ENCODE results near the gene DUOXA2. TPM values are rescaled to one million over a fixed set of nuclear protein-coding genes. Genes with fewer than 3 reads are reported as not detected.

DUOXA2 gene
- total RNA-seq, 4 donors from 2014 or later: 0.67 TPM; not detected in 3

DNA sequence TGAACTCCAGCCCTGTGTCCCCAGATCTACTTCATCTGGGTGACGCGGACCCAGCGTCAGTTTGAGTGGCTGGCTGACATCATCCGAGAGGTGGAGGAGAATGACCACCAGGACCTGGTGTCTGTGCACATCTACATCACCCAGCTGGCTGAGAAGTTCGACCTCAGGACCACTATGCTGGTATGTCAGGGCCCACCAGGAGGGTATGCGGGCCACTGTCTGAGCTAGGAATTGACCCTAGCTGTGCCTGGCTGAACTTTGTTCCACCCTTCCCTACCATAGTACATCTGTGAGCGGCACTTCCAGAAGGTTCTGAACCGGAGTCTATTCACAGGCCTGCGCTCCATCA lies 49.4 kb downstream of the DUOXA2 start:
- Histone ChIP-seq H3K4me1 (peaks cover 0 to 15% (median 0%) of the 10 kb centered on the region in 4 donors), H3K4me3 (no peak overlapping the region), H3K36me3 (no peaks in the 10 kb centered on the region), H3K27me3 (no peaks in the 10 kb centered on the region), H3K27ac (no peak overlapping the region), H3K9me3 (no peaks in the 10 kb centered on the region)
- no peak for TF ChIP-seq POLR2A (IDR thresholded peaks at IDR 0.05)
- TF ChIP-seq, protein P1, sequence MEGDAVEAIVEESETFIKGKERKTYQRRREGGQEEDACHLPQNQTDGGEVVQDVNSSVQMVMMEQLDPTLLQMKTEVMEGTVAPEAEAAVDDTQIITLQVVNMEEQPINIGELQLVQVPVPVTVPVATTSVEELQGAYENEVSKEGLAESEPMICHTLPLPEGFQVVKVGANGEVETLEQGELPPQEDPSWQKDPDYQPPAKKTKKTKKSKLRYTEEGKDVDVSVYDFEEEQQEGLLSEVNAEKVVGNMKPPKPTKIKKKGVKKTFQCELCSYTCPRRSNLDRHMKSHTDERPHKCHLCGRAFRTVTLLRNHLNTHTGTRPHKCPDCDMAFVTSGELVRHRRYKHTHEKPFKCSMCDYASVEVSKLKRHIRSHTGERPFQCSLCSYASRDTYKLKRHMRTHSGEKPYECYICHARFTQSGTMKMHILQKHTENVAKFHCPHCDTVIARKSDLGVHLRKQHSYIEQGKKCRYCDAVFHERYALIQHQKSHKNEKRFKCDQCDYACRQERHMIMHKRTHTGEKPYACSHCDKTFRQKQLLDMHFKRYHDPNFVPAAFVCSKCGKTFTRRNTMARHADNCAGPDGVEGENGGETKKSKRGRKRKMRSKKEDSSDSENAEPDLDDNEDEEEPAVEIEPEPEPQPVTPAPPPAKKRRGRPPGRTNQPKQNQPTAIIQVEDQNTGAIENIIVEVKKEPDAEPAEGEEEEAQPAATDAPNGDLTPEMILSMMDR (IDR thresholded peaks at IDR 0.05): no peak
- no peak for DNase-seq

DNA sequence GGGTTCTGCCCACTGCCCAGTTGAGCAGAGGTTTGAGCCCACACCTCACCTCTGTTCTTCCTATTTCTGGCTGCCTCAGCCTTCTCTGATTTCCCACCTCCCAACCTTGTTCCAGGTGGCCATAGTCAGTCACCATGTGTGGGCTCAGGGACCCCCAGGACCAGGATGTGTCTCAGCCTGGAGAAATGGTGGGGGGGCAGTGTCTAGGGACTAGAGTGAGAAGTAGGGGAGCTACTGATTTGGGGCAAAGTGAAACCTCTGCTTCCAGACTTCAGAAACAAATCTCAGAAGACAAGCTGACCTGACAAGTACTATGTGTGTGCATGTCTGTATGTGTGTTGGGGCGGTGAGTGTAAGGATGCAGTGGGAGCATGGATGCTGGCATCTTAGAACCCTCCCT lies 50.8 kb downstream of the DUOXA2 start:
- no peak for TF ChIP-seq POLR2A (IDR thresholded peaks at IDR 0.05)
- TF ChIP-seq, protein P1 (IDR thresholded peaks at IDR 0.05): no peak
- Histone ChIP-seq H3K9me3 (no peaks in the 10 kb centered on the region), H3K4me3 (no peak overlapping the region), H3K27ac (no peak overlapping the region), H3K27me3 (no peaks in the 10 kb centered on the region), H3K4me1 (peaks cover 0 to 15% (median 0%) of the 10 kb centered on the region in 4 donors), H3K36me3 (no peaks in the 10 kb centered on the region)
- DNase-seq: no peak

DNA sequence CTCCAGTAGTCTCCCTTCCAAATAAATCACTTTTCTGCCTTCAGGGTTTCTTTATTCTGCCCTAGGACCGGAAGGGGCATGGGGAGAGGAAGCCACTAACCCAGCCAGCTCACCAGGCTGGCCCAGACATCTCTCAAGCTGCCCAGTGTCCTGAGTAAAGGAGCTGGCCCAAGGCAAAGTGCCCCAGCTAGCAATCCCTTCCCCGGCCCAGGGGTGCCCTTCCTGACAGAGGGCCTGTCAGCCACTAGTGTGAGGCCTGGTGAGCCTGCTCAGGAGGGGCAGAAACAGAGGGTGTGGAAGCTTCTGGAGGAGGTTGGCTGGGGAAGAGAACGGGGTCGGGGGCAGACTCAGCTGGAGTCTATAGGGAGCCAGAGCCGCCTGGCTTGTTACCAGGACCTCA lies 51.4 kb downstream of the DUOXA2 start:
- peak overlapping the region in 2 of 4 donors; percentile 94 to 95 for H3K27ac ChIP-seq
- H3K4me1 ChIP-seq: peaks cover 0 to 15% (median 0%) of the 10 kb centered on the region in 4 donors
- no peak for TF ChIP-seq POLR2A (IDR thresholded peaks at IDR 0.05)
- TF ChIP-seq, protein P1 (IDR thresholded peaks at IDR 0.05): no peak
- H3K9me3 ChIP-seq: no peaks in the 10 kb centered on the region
- no peak overlapping the region for H3K4me3 ChIP-seq
- no peaks in the 10 kb centered on the region for H3K27me3 ChIP-seq
- DNase-seq: no peak
- no peaks in the 10 kb centered on the region for H3K36me3 ChIP-seq

GRCh38 chr15:45166834-45167630 lies 52.9 kb downstream of the DUOXA2 start:
- Histone ChIP-seq H3K27me3 (no peaks in the 10 kb centered on the region), H3K36me3 (no peaks in the 10 kb centered on the region), H3K4me1 (peaks cover 0 to 15% (median 0%) of the 10 kb centered on the region in 4 donors), H3K9me3 (no peaks in the 10 kb centered on the region), H3K27ac (peak overlapping the region; percentile 92 to 95 (median 94)), H3K4me3 (peak overlapping the region; percentile 60 to 90 (median 65))
- TF ChIP-seq, protein P1 (IDR thresholded peaks at IDR 0.05): peak; percentile 62 to 80 (median 72)
- peak in 1 of 2 donors; percentile 12 for TF ChIP-seq POLR2A (IDR thresholded peaks at IDR 0.05)
- peak; percentile 88 to 95 (median 89) for DNase-seq

GRCh38 chr15:45167631-45168205 lies 53.6 kb downstream of the DUOXA2 start:
- DNase-seq: no peak
- H3K4me1 ChIP-seq: peaks cover 0 to 15% (median 0%) of the 10 kb centered on the region in 4 donors
- peak overlapping the region; percentile 92 to 95 (median 94) for H3K27ac ChIP-seq
- no peaks in the 10 kb centered on the region for H3K9me3 ChIP-seq
- H3K36me3 ChIP-seq: no peaks in the 10 kb centered on the region
- H3K4me3 ChIP-seq: peak overlapping the region; percentile 60 to 90 (median 65)
- H3K27me3 ChIP-seq: no peaks in the 10 kb centered on the region
- no peak for TF ChIP-seq POLR2A (IDR thresholded peaks at IDR 0.05)
- TF ChIP-seq, protein P1 (IDR thresholded peaks at IDR 0.05): no peak

Other genes with a start within 250 kb of the DUOXA2 start
- gene TERB2, start 157.6 kb upstream of the DUOXA2 start, total RNA-seq: not detected
- gene SORD, start 91.1 kb upstream of the DUOXA2 start, total RNA-seq: 10 to 100 TPM in 2 of 4 donors, 1 to 10 TPM in 2; 6.3 to 39.6 (median 10.6) TPM
- 1 to 10 TPM in 2 of 4 donors, under 1 TPM in 2; 0.19 to 3.3 (median 1.6) TPM for gene DUOX2, start 154 bp upstream of the DUOXA2 start, total RNA-seq
- gene DUOXA1, start 15.6 kb downstream of the DUOXA2 start, total RNA-seq: 1 to 10 TPM in 1 of 4 donors, not detected in 3; 1.2 TPM
- under 1 TPM in 2 of 4 donors, not detected in 2; 0.35 to 0.54 TPM for gene DUOX1, start 15.7 kb downstream of the DUOXA2 start, total RNA-seq
- 10 to 100 TPM in 2 of 4 donors, 1 to 10 TPM in 2; 5.8 to 20.6 (median 11.2) TPM for gene SHF, start 73.6 kb downstream of the DUOXA2 start, total RNA-seq
- 10 to 100 TPM in 3 of 4 donors, under 1 TPM in 1; 0.83 to 75.1 (median 64.6) TPM for gene SLC28A2, start 137.9 kb downstream of the DUOXA2 start, total RNA-seq